Measurements from ENCODE around the gene FRMPD2.
"Not testable (repeated sequence)": the region's sequence is repeated elsewhere in the genome, so short reads cannot be mapped to it uniquely, and the experiment has no call there.

Gene FRMPD2

GRCh38 chr10:48251525-48252353, 22.8 kb downstream of the FRMPD2 start:
- DNase-seq: no peak

DNA sequence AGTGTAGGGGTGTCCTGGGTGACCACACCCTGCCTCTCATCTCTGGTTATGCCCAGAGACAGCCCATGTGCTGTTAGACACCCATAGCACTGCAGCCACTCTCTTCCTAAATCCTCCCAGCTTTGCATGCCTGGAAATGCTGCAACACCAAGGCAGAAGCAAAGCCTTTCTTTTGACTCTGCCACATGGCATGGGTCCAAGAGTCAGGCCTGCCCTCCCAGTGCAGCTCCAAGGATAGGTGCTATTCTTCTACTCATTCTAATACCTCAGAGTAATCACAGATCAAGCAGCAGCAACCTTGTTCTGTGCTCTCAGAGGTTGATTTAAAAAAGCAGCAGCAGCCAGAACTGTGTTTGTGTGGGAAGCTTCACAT, 23.4 kb downstream of the FRMPD2 start:
- no peak for DNase-seq

GRCh38 chr10:48249763-48250351, 24.6 kb downstream of the FRMPD2 start:
- no peak for DNase-seq

GRCh38 chr10:48249004-48249762, 25.3 kb downstream of the FRMPD2 start:
- no peak for DNase-seq

DNA sequence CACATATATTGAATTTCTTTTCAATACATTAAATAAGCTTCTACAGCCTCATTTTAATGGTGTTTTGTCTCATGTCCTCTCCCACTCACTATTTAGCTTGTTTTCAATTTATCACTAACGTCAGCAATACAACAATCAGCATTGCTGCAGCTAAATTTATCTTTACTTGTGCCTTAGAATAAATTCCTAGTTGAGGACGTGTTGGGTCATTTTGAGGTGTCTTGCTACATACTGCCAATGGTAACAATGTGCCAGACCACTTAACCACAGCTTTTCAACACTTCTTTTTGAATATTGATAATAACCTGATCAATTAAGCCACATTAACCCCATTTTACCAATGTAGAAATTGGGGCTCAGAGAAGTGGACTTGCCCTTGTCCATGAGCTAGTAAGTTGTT, 26.0 kb downstream of the FRMPD2 start:
- no peak for DNase-seq

DNA sequence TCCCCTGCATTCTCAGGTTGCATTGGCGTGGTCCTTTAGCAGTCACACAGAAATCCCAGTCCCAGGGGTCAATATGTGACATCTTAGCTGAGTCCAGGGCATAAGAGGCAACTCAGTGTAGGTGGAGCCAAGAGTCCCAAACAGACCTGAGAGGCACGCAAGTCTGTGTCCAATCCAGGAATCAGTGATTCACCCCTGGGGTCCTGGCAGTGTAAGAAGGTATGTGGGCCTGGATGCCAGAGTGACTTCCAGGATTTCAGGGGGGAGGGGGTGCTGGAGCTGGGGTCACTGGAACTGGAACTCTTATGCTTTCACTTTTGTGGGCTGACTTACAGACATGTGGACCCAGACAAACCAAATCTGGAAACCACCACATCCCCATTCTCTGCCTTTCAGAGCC, 26.8 kb downstream of the FRMPD2 start:
- no peak for DNase-seq

- no peak for DNase-seq
Observed at GRCh38 chr10:48246501-48246900, 28.0 kb downstream of the FRMPD2 start.

DNA sequence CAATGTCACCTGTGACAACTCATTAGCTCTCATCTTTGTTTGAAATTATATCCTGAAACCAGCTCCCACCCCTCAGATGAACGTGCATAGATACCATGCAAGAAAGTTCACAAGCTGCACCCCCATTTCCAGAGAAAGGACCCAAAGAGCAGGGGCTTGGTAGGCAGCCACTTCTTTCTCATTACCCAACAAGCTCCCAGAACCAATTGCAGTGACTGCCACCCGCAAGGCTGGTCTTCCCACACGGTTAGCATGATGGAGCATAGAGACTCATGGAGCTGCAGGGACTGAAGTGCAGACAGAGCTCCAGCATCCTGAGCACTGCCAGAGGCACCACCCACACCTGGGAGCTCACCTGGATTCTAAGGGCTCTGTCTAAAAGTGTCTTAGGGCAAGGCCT, 28.5 kb downstream of the FRMPD2 start:
- DNase-seq: no peak

DNA sequence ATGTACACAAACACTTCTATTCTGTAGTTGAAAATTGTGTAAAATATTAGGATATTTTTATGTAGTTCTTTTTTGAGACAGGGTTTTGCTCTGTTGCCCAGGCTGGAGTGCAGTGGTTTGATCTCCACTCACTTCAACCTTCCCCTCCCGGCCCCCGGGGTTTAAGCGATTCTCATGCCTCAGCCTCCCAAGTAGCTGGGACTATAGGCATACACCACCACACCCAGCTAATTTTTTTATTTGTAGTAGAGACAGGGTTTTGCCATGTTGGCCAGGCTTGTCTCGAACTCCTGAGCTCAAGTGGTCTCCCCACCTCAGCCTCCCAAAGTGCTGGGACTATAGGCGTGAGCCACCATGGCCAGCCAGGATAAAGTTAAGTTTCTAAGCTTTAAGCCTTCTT, 30.6 kb downstream of the FRMPD2 start:
- DNase-seq: not testable (repeated sequence)

DNA sequence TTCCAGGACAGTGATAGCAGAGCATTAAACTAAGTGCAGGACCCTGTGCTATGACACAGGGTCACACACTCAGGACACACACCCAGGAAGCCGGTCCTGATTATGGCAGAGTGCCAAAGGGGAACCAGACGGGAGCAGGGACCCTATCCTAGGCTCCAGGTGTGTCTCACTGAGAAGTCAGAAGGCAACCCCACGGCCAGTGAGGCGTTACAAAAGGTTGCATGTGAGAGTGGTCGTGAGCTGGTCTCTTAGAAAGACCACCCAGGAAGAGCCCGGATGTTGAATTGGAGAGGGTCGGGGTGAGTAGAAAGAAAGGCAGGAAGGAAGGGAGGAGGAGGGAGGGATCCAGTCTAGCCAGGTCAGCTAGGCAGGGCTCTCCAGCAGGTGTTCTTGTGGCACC, 31.0 kb downstream of the FRMPD2 start:
- no peak for DNase-seq

DNA sequence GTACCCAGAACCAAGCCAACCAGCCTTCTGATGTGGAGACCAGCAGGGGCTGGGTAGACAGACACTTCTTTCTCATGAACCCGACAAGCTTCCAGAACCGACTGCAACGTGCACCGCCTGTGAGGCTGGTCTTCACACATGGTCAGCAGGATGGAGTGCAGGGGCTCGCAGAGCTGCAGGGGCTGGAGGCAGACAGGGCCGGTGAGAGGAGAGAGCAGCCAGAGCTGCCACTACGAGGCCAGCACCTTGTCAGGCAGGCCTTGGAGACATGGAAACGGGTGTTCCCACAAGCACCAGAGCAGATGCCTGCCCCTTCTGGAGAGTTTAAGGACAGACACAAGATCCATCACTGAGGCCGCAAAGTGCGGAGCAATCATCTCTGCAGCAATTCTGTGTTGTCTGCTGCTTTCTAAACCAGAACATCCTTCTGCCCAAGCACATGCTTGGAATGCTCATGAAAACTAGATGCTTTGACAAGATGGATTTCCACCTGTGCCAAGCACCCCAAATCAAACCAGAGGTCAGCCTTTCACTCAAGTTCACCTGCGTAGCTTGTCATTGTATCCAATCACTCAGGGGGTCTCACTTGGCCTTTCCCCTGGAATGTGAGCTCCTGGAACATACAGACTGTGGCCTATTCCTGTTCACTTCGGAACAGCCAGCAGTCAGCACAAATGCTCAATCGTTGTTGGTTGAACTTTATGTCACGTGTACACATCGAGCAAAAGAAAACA, 32.2 kb downstream of the FRMPD2 start:
- DNase-seq: no peak

- DNase-seq: no peak
Observed at GRCh38 chr10:48241332-48241731, 33.2 kb downstream of the FRMPD2 start.

DNA sequence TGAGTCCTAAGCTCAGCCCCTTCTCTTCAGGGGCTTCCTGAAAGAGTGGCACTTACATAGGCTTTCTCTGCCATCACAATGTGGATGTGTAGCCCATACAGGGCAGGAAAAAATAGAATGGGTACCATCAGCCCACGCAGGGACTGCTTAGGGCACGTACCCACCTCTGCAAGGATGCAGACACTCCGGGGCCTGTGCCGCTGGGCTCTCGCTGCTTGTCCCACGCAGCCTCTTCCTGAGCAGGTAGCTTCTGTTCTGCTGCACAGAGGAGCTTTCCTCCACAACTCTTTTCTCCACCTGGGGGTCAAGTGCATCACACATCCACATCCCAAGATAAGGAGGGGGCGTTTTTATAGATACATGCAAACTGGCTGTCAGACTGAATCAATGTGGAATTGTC, 34.3 kb downstream of the FRMPD2 start:
- no peak for DNase-seq

DNA sequence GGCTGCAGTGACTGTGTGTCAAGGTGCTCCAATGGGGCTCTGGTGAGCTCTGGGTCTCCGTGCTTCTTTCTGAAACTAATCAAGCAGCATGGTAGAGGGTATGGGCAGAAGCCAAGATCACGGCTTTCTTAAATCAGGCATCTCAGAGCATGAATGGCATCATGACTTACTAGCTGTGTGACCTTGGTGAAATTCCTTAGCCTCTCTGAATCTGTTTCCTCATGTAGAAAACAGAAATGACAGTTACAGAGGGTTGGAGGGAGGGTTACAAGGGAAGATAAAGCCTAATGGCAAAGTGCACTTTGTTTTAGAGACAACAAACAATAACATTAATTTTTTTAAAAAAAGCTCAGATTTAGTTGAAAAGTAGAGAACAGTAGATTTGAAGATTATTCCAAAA, 34.9 kb downstream of the FRMPD2 start:
- no peak for DNase-seq

- DNase-seq: no peak
Observed at GRCh38 chr10:48238826-48239520, 35.5 kb downstream of the FRMPD2 start.

DNA sequence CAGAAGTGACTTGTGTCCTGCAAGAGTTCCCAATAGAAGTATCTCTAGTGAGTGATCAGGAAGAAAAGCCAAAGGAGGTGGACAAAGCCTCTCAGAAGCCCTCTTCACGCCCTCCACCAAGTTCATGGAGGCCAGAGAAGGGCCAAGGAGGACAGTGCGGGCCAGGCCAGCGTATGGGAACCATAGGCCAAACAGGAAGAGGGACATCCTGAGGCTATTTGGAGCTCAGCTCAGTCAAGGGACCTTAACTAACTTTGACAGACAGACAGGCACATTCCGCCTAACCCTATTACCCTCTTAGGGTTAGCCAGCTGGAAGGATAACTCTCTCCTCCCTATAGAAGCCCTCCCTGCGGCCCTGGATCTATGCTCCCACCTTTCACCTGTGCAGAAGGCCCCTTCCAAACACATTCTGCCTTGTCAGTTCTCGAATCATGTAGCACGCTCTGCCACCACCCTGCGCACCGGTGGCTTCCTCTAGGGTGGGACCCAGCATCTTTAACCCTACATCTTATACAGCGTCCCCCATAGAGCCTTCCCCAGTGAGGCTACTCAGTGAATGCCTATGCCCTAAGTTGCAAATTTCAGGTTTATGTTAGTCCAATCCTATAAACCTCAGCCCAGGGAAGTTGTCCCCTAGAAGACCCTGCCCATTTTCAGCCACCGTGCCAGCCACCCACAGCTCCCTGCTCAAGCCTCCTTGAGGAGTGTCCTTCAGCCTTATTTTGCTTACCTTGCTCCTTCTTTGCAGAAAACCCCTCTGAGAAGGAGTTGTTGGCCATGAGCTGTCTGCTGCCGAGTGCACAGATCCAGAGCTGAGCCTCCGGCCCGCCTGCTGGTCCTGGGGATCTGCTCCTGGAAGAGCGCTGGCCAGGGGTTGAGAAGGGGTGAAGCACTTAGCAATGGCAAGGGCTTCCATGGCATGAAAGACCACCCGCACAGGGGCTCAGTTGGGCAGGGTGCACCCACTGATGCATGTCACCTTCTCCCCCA, 36.9 kb downstream of the FRMPD2 start:
- no peak for DNase-seq

- no peak for DNase-seq
Observed at GRCh38 chr10:48236199-48236621, 38.3 kb downstream of the FRMPD2 start.

DNA sequence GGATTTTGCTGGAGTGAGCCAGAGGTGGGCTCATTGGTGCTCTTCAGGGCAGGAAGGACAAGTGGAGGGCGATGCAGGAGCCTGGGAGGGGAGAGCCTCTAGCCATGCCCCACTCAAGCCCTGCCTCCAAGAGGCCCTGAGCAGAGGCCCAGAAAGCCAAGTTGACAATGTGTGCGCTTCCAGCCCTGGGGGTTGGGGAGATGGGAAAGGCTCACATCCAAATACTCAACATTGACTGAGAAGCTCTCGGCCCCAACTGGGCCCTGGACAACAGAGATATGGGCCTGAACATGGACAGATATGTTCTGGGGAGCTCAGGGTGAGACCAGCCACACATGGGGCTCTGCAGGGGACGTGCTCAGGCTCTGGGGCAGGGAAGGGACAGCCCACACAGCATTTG, 39.0 kb downstream of the FRMPD2 start:
- no peak for DNase-seq

- no peak for DNase-seq
Observed at GRCh38 chr10:48234787-48235186, 39.7 kb downstream of the FRMPD2 start.

GRCh38 chr10:48234295-48234694, 40.2 kb downstream of the FRMPD2 start:
- DNase-seq: no peak

DNA sequence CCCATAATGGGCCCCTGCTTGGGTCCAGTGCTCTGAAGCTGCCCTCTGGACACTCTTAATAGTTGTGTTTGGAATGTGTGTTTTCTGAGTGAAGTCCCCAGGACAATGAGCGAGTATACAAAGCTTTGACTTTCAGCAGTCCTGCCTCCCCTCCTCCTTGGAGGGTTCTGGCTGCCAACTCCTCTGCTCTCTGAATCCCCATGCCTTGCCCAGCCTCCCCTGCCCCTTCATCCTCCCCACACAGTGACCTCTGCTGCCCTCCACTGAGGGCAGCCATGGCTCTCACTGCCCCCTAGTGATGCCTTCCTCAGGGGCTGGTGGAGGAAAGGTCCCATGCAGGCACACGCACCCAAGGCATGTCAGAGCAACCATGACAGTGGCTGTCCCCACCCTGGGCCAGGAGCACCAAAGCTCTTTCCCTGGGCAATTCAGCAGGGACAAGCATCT, 40.9 kb downstream of the FRMPD2 start:
- no peak for DNase-seq

Measured in CD4-positive, alpha-beta T cell treated with Interleukin-10 for 1 hour (primary cell).